Central memory CD8-positive, alpha-beta T cell (primary cell): ENCODE measurements around the gene PLAC1.
A peak's percentile ranks its signal among the peaks of the same experiment; 100 is the strongest.

Experiments used
- ATAC-seq: fragments of 150-1000 bp; cut with Tn5 transposase; replicated peaks from 2 replicates; pipeline ENCODE4 v1.10.0; 2022; ENCODE audit warnings: mild to moderate bottlenecking, moderate FRiP score, moderate number of reproducible peaks; ENCODE audit not compliant: poor library complexity, severe bottlenecking; ENCODE audit errors: extremely low read depth
- DNase-seq, 2 donors: peaks; one replicate each; pipeline ENCODE4 v3.0.0; 2021; ENCODE audit warnings: low spot score in 2 of 2
- H3K27ac Mint-ChIP-seq: one replicate; pipeline ENCODE4 v1.8.0; 2022; ENCODE audit warnings: low read depth, mild to moderate bottlenecking, moderate library complexity, mixed read lengths
- H3K27me3 Mint-ChIP-seq: one replicate; pipeline ENCODE4 v1.8.0; 2022; ENCODE audit warnings: mixed read lengths
- H3K36me3 Mint-ChIP-seq: one replicate; pipeline ENCODE4 v1.8.0; 2022; ENCODE audit warnings: mild to moderate bottlenecking, moderate library complexity, mixed read lengths; ENCODE audit not compliant: insufficient read depth
- H3K4me1 Mint-ChIP-seq: one replicate; pipeline ENCODE4 v1.8.0; 2022; ENCODE audit warnings: mixed read lengths
- H3K4me3 Mint-ChIP-seq: one replicate; pipeline ENCODE4 v1.8.0; 2022; ENCODE audit warnings: mild to moderate bottlenecking, moderate library complexity, mixed read lengths
- H3K9me3 Mint-ChIP-seq: one replicate; pipeline ENCODE4 v1.8.0; 2022; ENCODE audit warnings: mixed read lengths

The PLAC1 gene

GRCh38 chrX:134554291-134554690 lies 104.0 kb downstream of the PLAC1 start:
- no peak overlapping the region for H3K4me3 Mint-ChIP-seq
- H3K27ac Mint-ChIP-seq, result no peak overlapping the region

GRCh38 chrX:134552351-134552750 lies 105.9 kb downstream of the PLAC1 start:
- H3K27me3 Mint-ChIP-seq, result peaks cover 61% of the 10 kb centered on the region
- no peaks in the 10 kb centered on the region for H3K9me3 Mint-ChIP-seq

More at GRCh38 chrX:134554291-134554690, 104.0 kb downstream of the PLAC1 start:
- ATAC-seq (no peak), DNase-seq (no peak)
- Mint-ChIP-seq H3K9me3 (no peaks in the 10 kb centered on the region), H3K27me3 (peaks cover 47% of the 10 kb centered on the region), H3K4me1 (peaks cover 10% of the 10 kb centered on the region), H3K36me3 (peaks cover 5% of the 10 kb centered on the region)

GRCh38 chrX:134551376-134552048 lies 106.8 kb downstream of the PLAC1 start:
- Mint-ChIP-seq H3K36me3 (peaks cover 9% of the 10 kb centered on the region), H3K9me3 (no peaks in the 10 kb centered on the region), H3K4me3 (no peak overlapping the region), H3K4me1 (peaks cover 23% of the 10 kb centered on the region), H3K27me3 (peaks cover 61% of the 10 kb centered on the region), H3K27ac (no peak overlapping the region)
- no peak for ATAC-seq
- no peak for DNase-seq

More at GRCh38 chrX:134552351-134552750, 105.9 kb downstream of the PLAC1 start:
- Mint-ChIP-seq H3K27ac (no peak overlapping the region), H3K4me1 (peaks cover 23% of the 10 kb centered on the region), H3K36me3 (peaks cover 9% of the 10 kb centered on the region), H3K4me3 (no peak overlapping the region)
- ATAC-seq, result no peak
- DNase-seq, result no peak

- no peak for DNase-seq
- H3K27me3 Mint-ChIP-seq, result peaks cover 33% of the 10 kb centered on the region
- peak overlapping the region; percentile 89 for H3K4me3 Mint-ChIP-seq
- H3K9me3 Mint-ChIP-seq, result no peaks in the 10 kb centered on the region
- H3K4me1 Mint-ChIP-seq, result peaks cover 23% of the 10 kb centered on the region
- no peak for ATAC-seq
- H3K36me3 Mint-ChIP-seq, result peaks cover 7% of the 10 kb centered on the region
- no peak overlapping the region for H3K27ac Mint-ChIP-seq
Measured at GRCh38 chrX:134548257-134549201, 109.7 kb downstream of the PLAC1 start.

GRCh38 chrX:134547047-134547679 lies 111.1 kb downstream of the PLAC1 start:
- no peak overlapping the region for H3K27ac Mint-ChIP-seq
- H3K36me3 Mint-ChIP-seq, result peaks cover 7% of the 10 kb centered on the region
- ATAC-seq (no peak), DNase-seq (no peak)
- peaks cover 23% of the 10 kb centered on the region for H3K4me1 Mint-ChIP-seq
- H3K9me3 Mint-ChIP-seq, result no peaks in the 10 kb centered on the region
- no peak overlapping the region for H3K4me3 Mint-ChIP-seq
- H3K27me3 Mint-ChIP-seq, result peaks cover 30% of the 10 kb centered on the region

- Mint-ChIP-seq H3K27ac (no peak overlapping the region), H3K4me3 (no peak overlapping the region), H3K9me3 (no peaks in the 10 kb centered on the region), H3K4me1 (peaks cover 23% of the 10 kb centered on the region), H3K36me3 (peaks cover 7% of the 10 kb centered on the region), H3K27me3 (peaks cover 30% of the 10 kb centered on the region)
- ATAC-seq (no peak), DNase-seq (no peak)
Measured at GRCh38 chrX:134546187-134546586, 112.1 kb downstream of the PLAC1 start.

- no peak for DNase-seq
- H3K4me1 Mint-ChIP-seq, result peaks cover 21% of the 10 kb centered on the region
- no peak overlapping the region for H3K27ac Mint-ChIP-seq
- H3K9me3 Mint-ChIP-seq, result no peaks in the 10 kb centered on the region
- peaks cover 26% of the 10 kb centered on the region for H3K27me3 Mint-ChIP-seq
- no peak for ATAC-seq
- peaks cover 6% of the 10 kb centered on the region for H3K36me3 Mint-ChIP-seq
- H3K4me3 Mint-ChIP-seq, result no peak overlapping the region
Measured at GRCh38 chrX:134545510-134545909, 112.8 kb downstream of the PLAC1 start.

GRCh38 chrX:134544513-134545151 lies 113.6 kb downstream of the PLAC1 start:
- no peak for ATAC-seq
- Mint-ChIP-seq H3K4me1 (peaks cover 14% of the 10 kb centered on the region), H3K27ac (no peak overlapping the region), H3K36me3 (peaks cover 4% of the 10 kb centered on the region), H3K4me3 (no peak overlapping the region), H3K9me3 (no peaks in the 10 kb centered on the region), H3K27me3 (peaks cover 17% of the 10 kb centered on the region)
- DNase-seq, result no peak

- ATAC-seq (no peak), DNase-seq (no peak)
- H3K27me3 Mint-ChIP-seq, result peaks cover 12% of the 10 kb centered on the region
- peaks cover 4% of the 10 kb centered on the region for H3K36me3 Mint-ChIP-seq
- no peak overlapping the region for H3K27ac Mint-ChIP-seq
- H3K4me3 Mint-ChIP-seq, result no peak overlapping the region
- no peaks in the 10 kb centered on the region for H3K9me3 Mint-ChIP-seq
- H3K4me1 Mint-ChIP-seq, result peaks cover 12% of the 10 kb centered on the region
Measured at GRCh38 chrX:134544135-134544512, 114.1 kb downstream of the PLAC1 start.

GRCh38 chrX:134543288-134543687 lies 115.0 kb downstream of the PLAC1 start:
- peaks cover 3% of the 10 kb centered on the region for H3K4me1 Mint-ChIP-seq
- H3K36me3 Mint-ChIP-seq, result no peaks in the 10 kb centered on the region
- no peak overlapping the region for H3K4me3 Mint-ChIP-seq
- peaks cover 4% of the 10 kb centered on the region for H3K27me3 Mint-ChIP-seq
- H3K9me3 Mint-ChIP-seq, result no peaks in the 10 kb centered on the region
- DNase-seq (no peak), ATAC-seq (no peak)
- no peak overlapping the region for H3K27ac Mint-ChIP-seq

GRCh38 chrX:134542485-134542884 lies 115.8 kb downstream of the PLAC1 start:
- Mint-ChIP-seq H3K9me3 (no peaks in the 10 kb centered on the region), H3K4me3 (no peak overlapping the region), H3K4me1 (no peaks in the 10 kb centered on the region), H3K36me3 (no peaks in the 10 kb centered on the region), H3K27ac (no peak overlapping the region), H3K27me3 (no peaks in the 10 kb centered on the region)
- no peak for ATAC-seq
- DNase-seq, result no peak

GRCh38 chrX:134541906-134542305 lies 116.4 kb downstream of the PLAC1 start:
- Mint-ChIP-seq H3K27ac (no peak overlapping the region), H3K4me1 (no peaks in the 10 kb centered on the region), H3K36me3 (no peaks in the 10 kb centered on the region), H3K27me3 (no peaks in the 10 kb centered on the region), H3K4me3 (no peak overlapping the region), H3K9me3 (no peaks in the 10 kb centered on the region)
- no peak for DNase-seq
- ATAC-seq, result no peak
